Measurements from ENCODE around the gene ARL1. TPM values are rescaled to one million over a fixed set of nuclear protein-coding genes. Genes with fewer than 3 reads are reported as not detected.
"Not testable (repeated sequence)": the region's sequence is repeated elsewhere in the genome, so short reads cannot be mapped to it uniquely, and the experiment has no call there.

ARL1 gene
- total RNA-seq, 1 donor from 2014 or later, result 100 TPM

GRCh38 chr12:101407049-101407435, 530 bp downstream of the ARL1 start:
- H3K79me2 ChIP-seq (ENCODE audit: insufficient read depth, low read length), result peaks cover 55% of the 10 kb centered on the region
- DNase-seq (ENCODE audit: low read depth), result no peak
- peak overlapping the region; percentile 99 for H3K4me2 ChIP-seq (ENCODE audit: low read length)
- H3K4me3 ChIP-seq (ENCODE audit: insufficient read depth, low read depth, low read length), result peak overlapping the region; percentile 96
- Mint-ChIP-seq H3K36me3 (ENCODE audit: low read depth, unreplicated experiment) (peaks cover 2% of the 10 kb centered on the region), H3K4me3 (ENCODE audit: unreplicated experiment) (peak overlapping the region; percentile 98), H3K4me1 (ENCODE audit: low read depth, unreplicated experiment) (peaks cover 13% of the 10 kb centered on the region), H3K27me3 (ENCODE audit: low read depth, unreplicated experiment) (peaks cover under 1% of the 10 kb centered on the region), H3K9me3 (ENCODE audit: unreplicated experiment) (no peaks in the 10 kb centered on the region), H3K27ac (ENCODE audit: unreplicated experiment) (peak overlapping the region; percentile 94)
- H2AFZ ChIP-seq (ENCODE audit: low read depth, low read length), result peak overlapping the region; percentile 97
- H3K9ac ChIP-seq (ENCODE audit: low read length), result peak overlapping the region; percentile 94
- peaks cover 5% of the 10 kb centered on the region for H3K4me1 ChIP-seq (ENCODE audit: insufficient read depth, low read length)
- FAIRE-seq, result no peak
- H3K9me3 ChIP-seq (ENCODE audit: insufficient read depth, low read depth, low read length), result no peaks in the 10 kb centered on the region
- H3K36me3 ChIP-seq (ENCODE audit: insufficient read depth, low read length), result no peaks in the 10 kb centered on the region
- H3K27me3 ChIP-seq (ENCODE audit: insufficient read depth, low read length), result no peaks in the 10 kb centered on the region
- peak overlapping the region; percentile 97 for H3K27ac ChIP-seq (ENCODE audit: low read depth, low read length)
- H4K20me1 ChIP-seq (ENCODE audit: insufficient read depth, low read length), result peaks cover 39% of the 10 kb centered on the region
- no peak for TF ChIP-seq CTCF (IDR thresholded peaks at IDR 0.05; ENCODE audit: insufficient read depth, low read depth, low read length)
- no peak for TF ChIP-seq EZH2 (IDR thresholded peaks at IDR 0.05; ENCODE audit: insufficient read depth, low read length)

- not testable (repeated sequence) for H3K9me3 ChIP-seq (ENCODE audit: insufficient read depth, low read depth, low read length); FAIRE-seq; H3K27ac Mint-ChIP-seq (ENCODE audit: unreplicated experiment); H3K4me3 Mint-ChIP-seq (ENCODE audit: unreplicated experiment); H3K9ac ChIP-seq (ENCODE audit: low read length); H3K4me1 ChIP-seq (ENCODE audit: insufficient read depth, low read length); H3K4me3 ChIP-seq (ENCODE audit: insufficient read depth, low read depth, low read length); H3K27me3 ChIP-seq (ENCODE audit: insufficient read depth, low read length); H3K4me2 ChIP-seq (ENCODE audit: low read length); H2AFZ ChIP-seq (ENCODE audit: low read depth, low read length); DNase-seq (ENCODE audit: low read depth); H3K27me3 Mint-ChIP-seq (ENCODE audit: low read depth, unreplicated experiment); H3K27ac ChIP-seq (ENCODE audit: low read depth, low read length); H3K4me1 Mint-ChIP-seq (ENCODE audit: low read depth, unreplicated experiment); H3K9me3 Mint-ChIP-seq (ENCODE audit: unreplicated experiment)
- peaks cover 15% of the 10 kb centered on the region for H3K36me3 Mint-ChIP-seq (ENCODE audit: low read depth, unreplicated experiment)
- peaks cover 43% of the 10 kb centered on the region for H3K36me3 ChIP-seq (ENCODE audit: insufficient read depth, low read length)
- peaks cover 16% of the 10 kb centered on the region for H4K20me1 ChIP-seq (ENCODE audit: insufficient read depth, low read length)
- H3K79me2 ChIP-seq (ENCODE audit: insufficient read depth, low read length), result peaks cover 24% of the 10 kb centered on the region
Measured at GRCh38 chr12:101391181-101391580, 16.4 kb downstream of the ARL1 start.

- no peak for DNase-seq (ENCODE audit: low read depth)
- peaks cover 24% of the 10 kb centered on the region for H3K36me3 Mint-ChIP-seq (ENCODE audit: low read depth, unreplicated experiment)
- TF ChIP-seq CTCF (IDR thresholded peaks at IDR 0.05; ENCODE audit: insufficient read depth, low read depth, low read length) (no peak), EZH2 (IDR thresholded peaks at IDR 0.05; ENCODE audit: insufficient read depth, low read length) (no peak)
- H3K9me3 ChIP-seq (ENCODE audit: insufficient read depth, low read depth, low read length), result no peaks in the 10 kb centered on the region
- no peak overlapping the region for H3K4me3 Mint-ChIP-seq (ENCODE audit: unreplicated experiment)
- no peaks in the 10 kb centered on the region for H3K4me1 ChIP-seq (ENCODE audit: insufficient read depth, low read length)
- H3K9ac ChIP-seq (ENCODE audit: low read length), result no peak overlapping the region
- H4K20me1 ChIP-seq (ENCODE audit: insufficient read depth, low read length), result no peaks in the 10 kb centered on the region
- no peak for FAIRE-seq
- H3K27me3 ChIP-seq (ENCODE audit: insufficient read depth, low read length), result no peaks in the 10 kb centered on the region
- peaks cover 47% of the 10 kb centered on the region for H3K36me3 ChIP-seq (ENCODE audit: insufficient read depth, low read length)
- no peaks in the 10 kb centered on the region for H3K79me2 ChIP-seq (ENCODE audit: insufficient read depth, low read length)
- H3K4me1 Mint-ChIP-seq (ENCODE audit: low read depth, unreplicated experiment), result no peaks in the 10 kb centered on the region
- no peaks in the 10 kb centered on the region for H3K27me3 Mint-ChIP-seq (ENCODE audit: low read depth, unreplicated experiment)
- no peak overlapping the region for H3K4me2 ChIP-seq (ENCODE audit: low read length)
- no peak overlapping the region for H3K4me3 ChIP-seq (ENCODE audit: insufficient read depth, low read depth, low read length)
- no peak overlapping the region for H3K27ac Mint-ChIP-seq (ENCODE audit: unreplicated experiment)
- H3K27ac ChIP-seq (ENCODE audit: low read depth, low read length), result no peak overlapping the region
- H3K9me3 Mint-ChIP-seq (ENCODE audit: unreplicated experiment), result no peaks in the 10 kb centered on the region
- no peak overlapping the region for H2AFZ ChIP-seq (ENCODE audit: low read depth, low read length)
Measured at GRCh38 chr12:101379149-101379548, 28.4 kb downstream of the ARL1 start.
